Neural cell (in vitro differentiated cells): Measurements from ENCODE around the gene DYNLRB1.

ENCODE experiments used
- EP300 ChIP-seq: fragments of 450-650 bp; conservative IDR thresholded peaks from 2 replicates; pipeline ENCODE4 v1.6.1; 2014; ENCODE audit warnings: antibody characterized with exemption, mild to moderate bottlenecking, moderate library complexity; ENCODE audit not compliant: poor library complexity, severe bottlenecking
- EZH2 ChIP-seq: fragments of 200-600, 300-800 bp; shearing (Covaris generic), sonication (generic); IDR thresholded peaks from 2 replicates; pipeline ENCODE4 v1.6.1; 2014; ENCODE audit warnings: antibody characterized with exemption, low read length, borderline replicate concordance, mild to moderate bottlenecking; ENCODE audit not compliant: insufficient read depth, poor library complexity, severe bottlenecking
- POLR2AphosphoS5 ChIP-seq: IDR thresholded peaks from 2 replicates; pipeline ENCODE4 v1.6.1; 2012
- RAD21 ChIP-seq: fragments of 450-650 bp; conservative IDR thresholded peaks from 2 replicates; pipeline ENCODE4 v1.6.1; 2014; ENCODE audit warnings: antibody characterized with exemption, mild to moderate bottlenecking, moderate library complexity
- SMC3 ChIP-seq: fragments of 450-650 bp; conservative IDR thresholded peaks from 2 replicates; pipeline ENCODE4 v1.6.1; 2014; ENCODE audit warnings: antibody characterized with exemption, mild to moderate bottlenecking, moderate library complexity; ENCODE audit not compliant: poor library complexity
- TAF1 ChIP-seq: IDR thresholded peaks from 2 replicates; pipeline ENCODE4 v1.6.1; 2012; ENCODE audit warnings: low read depth
- TF ChIP-seq, protein P1 (sequence below): fragments of 450-650 bp; IDR thresholded peaks from 2 replicates; pipeline ENCODE4 v1.5.1; 2014; ENCODE audit warnings: antibody characterized with exemption, mild to moderate bottlenecking, moderate library complexity; ENCODE audit not compliant: poor library complexity, severe bottlenecking
- TF ChIP-seq, protein P2 (sequence below): IDR thresholded peaks from 2 replicates; pipeline ENCODE4 v1.6.1; 2012; ENCODE audit warnings: borderline replicate concordance

DNA sequence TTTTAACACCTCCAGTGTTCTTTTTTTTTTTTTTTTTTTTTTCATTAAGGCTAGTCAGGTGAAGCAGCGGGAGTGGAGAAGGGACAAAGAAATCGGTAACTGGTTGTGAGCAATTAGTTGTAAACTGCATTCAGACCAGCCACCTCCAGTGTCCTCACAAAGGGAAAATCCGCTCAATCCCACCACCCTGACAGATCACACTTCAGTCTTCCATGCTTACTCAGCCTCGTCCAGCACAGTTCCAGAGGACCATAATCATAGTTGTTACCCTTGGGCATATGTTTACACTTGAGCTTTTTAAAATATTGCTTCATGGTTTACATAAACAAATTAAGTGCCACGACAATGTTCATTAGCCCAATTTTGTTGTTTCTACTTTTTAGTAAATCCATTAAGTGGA is 10.2 kb downstream of the DYNLRB1 start:
- TF ChIP-seq, protein P1, sequence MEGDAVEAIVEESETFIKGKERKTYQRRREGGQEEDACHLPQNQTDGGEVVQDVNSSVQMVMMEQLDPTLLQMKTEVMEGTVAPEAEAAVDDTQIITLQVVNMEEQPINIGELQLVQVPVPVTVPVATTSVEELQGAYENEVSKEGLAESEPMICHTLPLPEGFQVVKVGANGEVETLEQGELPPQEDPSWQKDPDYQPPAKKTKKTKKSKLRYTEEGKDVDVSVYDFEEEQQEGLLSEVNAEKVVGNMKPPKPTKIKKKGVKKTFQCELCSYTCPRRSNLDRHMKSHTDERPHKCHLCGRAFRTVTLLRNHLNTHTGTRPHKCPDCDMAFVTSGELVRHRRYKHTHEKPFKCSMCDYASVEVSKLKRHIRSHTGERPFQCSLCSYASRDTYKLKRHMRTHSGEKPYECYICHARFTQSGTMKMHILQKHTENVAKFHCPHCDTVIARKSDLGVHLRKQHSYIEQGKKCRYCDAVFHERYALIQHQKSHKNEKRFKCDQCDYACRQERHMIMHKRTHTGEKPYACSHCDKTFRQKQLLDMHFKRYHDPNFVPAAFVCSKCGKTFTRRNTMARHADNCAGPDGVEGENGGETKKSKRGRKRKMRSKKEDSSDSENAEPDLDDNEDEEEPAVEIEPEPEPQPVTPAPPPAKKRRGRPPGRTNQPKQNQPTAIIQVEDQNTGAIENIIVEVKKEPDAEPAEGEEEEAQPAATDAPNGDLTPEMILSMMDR = no peak
- TF ChIP-seq POLR2AphosphoS5 (no peak), SMC3 (no peak), TAF1 (no peak), EZH2 (no peak), RAD21 (no peak), EP300 (no peak)
- TF ChIP-seq, protein P2, sequence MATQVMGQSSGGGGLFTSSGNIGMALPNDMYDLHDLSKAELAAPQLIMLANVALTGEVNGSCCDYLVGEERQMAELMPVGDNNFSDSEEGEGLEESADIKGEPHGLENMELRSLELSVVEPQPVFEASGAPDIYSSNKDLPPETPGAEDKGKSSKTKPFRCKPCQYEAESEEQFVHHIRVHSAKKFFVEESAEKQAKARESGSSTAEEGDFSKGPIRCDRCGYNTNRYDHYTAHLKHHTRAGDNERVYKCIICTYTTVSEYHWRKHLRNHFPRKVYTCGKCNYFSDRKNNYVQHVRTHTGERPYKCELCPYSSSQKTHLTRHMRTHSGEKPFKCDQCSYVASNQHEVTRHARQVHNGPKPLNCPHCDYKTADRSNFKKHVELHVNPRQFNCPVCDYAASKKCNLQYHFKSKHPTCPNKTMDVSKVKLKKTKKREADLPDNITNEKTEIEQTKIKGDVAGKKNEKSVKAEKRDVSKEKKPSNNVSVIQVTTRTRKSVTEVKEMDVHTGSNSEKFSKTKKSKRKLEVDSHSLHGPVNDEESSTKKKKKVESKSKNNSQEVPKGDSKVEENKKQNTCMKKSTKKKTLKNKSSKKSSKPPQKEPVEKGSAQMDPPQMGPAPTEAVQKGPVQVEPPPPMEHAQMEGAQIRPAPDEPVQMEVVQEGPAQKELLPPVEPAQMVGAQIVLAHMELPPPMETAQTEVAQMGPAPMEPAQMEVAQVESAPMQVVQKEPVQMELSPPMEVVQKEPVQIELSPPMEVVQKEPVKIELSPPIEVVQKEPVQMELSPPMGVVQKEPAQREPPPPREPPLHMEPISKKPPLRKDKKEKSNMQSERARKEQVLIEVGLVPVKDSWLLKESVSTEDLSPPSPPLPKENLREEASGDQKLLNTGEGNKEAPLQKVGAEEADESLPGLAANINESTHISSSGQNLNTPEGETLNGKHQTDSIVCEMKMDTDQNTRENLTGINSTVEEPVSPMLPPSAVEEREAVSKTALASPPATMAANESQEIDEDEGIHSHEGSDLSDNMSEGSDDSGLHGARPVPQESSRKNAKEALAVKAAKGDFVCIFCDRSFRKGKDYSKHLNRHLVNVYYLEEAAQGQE = no peak
